Natural killer cell treated with Interleukin-12 subunit alpha and Interleukin-12 subunit beta and Interleukin-15 and Interleukin-18, amount 100 ng/mL, for 72 hours (primary cell): ENCODE results near the gene SLC51A. TPM values are rescaled to one million over a fixed set of nuclear protein-coding genes. Genes with fewer than 3 reads are reported as not detected.

Experiments used
- total RNA-seq, 2 donors: library from RNA; stranded (reverse); gene quantifications; one replicate each; pipeline ENCODE4 v1.2.3, GENCODE V29; 2022

SLC51A gene
- total RNA-seq, 2 donors from 2014 or later: not detected

Other genes with a start within 250 kb of the SLC51A start
- 100 to 1,000 TPM; 395 to 476 TPM for gene TFRC, start 134.4 kb upstream of the SLC51A start, total RNA-seq
- 1 to 10 TPM in 1 of 2 donors, not detected in 1; 1.0 TPM for gene ZDHHC19, start 5.1 kb upstream of the SLC51A start, total RNA-seq
- 100 to 1,000 TPM in 1 of 2 donors, 10 to 100 TPM in 1; 99.7 to 129 TPM for gene PCYT1A, start 71.2 kb downstream of the SLC51A start, total RNA-seq
- 10 to 100 TPM; 10.1 to 12.7 TPM for gene DYNLT2B, start 101.7 kb downstream of the SLC51A start, total RNA-seq
- gene TM4SF19, start 121.9 kb downstream of the SLC51A start, total RNA-seq: under 1 TPM in 1 of 2 donors, not detected in 1; 0.81 TPM
- 10 to 100 TPM; 51.4 to 53.2 TPM for gene UBXN7, start 215.9 kb downstream of the SLC51A start, total RNA-seq